HG03039 (cell line): ENCODE measurements around the gene COX7C.
"Not testable (repeated sequence)": the region's sequence is repeated elsewhere in the genome, so short reads cannot be mapped to it uniquely, and the experiment has no call there.

Experiments
- ATAC-seq: cut with Tn5 transposase; IDR thresholded peaks from one replicate; pipeline ENCODE4 v1.9.1; 2021; ENCODE audit warnings: mild to moderate bottlenecking, moderate library complexity; ENCODE audit not compliant: unreplicated experiment

COX7C gene

GRCh38 chr5:86660771-86661170 lies 43.0 kb downstream of the COX7C start:
- not testable (repeated sequence) for ATAC-seq

- no peak for ATAC-seq
Measured at GRCh38 chr5:86664173-86664572, 46.4 kb downstream of the COX7C start.

DNA sequence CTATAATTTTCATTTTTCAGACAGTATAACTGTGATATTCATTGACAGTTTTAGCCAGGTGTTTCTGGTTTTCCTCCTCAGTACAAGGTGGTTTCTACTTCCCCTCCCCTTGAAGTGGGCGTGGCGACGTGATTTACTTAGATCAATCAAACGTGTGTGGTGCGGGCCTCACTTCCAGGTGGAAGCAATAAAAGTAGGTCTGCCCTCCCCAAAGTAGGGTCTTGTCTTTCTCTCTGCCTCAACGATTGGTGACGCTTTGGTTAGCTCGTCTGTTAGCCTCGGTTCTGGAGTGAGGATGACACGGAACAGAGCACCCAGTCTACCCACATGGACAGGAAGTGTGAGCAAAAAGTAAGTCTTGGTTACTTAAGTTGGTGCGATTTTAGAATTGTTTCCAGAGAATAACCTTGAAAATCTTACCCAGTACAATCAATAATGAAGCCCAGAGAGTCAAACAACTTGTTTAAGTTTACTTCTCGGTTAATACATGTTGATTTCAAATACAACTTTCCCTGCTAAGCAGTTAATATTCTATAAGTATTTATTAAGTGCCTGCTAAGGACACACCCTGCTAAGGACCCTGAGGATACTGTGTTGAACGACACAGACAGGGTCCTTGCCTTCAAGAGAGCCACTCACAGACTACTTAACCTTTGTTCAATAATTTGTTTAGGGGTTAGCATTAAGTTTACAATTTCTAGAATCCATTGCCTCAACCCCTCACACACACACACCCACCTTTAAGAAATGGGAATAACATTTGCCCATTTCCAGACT lies 48.4 kb downstream of the COX7C start:
- no peak for ATAC-seq

DNA sequence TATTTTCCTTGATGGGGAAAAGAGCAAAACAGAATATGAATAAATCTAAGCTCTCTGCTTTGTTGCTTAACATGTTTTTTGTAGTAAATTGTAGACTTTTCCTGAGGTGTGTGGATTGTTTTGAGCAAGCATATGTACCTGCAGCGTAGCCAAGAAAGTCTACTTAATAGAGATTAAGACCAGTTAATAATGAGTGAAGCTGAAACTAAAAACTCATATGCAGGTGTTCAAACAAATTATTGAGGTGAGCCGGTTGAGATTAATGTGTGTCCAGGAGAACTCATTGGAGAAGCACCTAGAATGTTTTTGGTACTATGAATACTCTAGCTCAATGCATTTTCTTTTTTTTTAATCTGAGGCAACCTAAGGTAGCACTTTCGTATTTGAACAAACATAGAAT lies 49.2 kb downstream of the COX7C start:
- ATAC-seq = no peak
